Neural cell (in vitro differentiated cells): ENCODE results near the gene C22orf23. TPM values are rescaled to one million over a fixed set of nuclear protein-coding genes. Genes with fewer than 3 reads are reported as not detected.
"Not testable (repeated sequence)": the region's sequence is repeated elsewhere in the genome, so short reads cannot be mapped to it uniquely, and the experiment has no call there.

Source experiments
- H2AFZ ChIP-seq: fragments of 200-600, 300-800 bp; sonication (generic), shearing (Covaris generic); 2 replicates; pipeline ENCODE4 v1.6.0; 2014; ENCODE audit warnings: low read depth, mild to moderate bottlenecking, antibody characterized with exemption, low read length, moderate library complexity
- H3F3A ChIP-seq: fragments of 200-600 bp; shearing (Covaris generic); 2 replicates; pipeline ENCODE4 v1.6.1; 2016; ENCODE audit warnings: mild to moderate bottlenecking, moderate library complexity, mixed read lengths, antibody characterized with exemption, low read length; ENCODE audit not compliant: insufficient read depth, poor library complexity, severe bottlenecking
- H3K27ac ChIP-seq: fragments of 200-600, 300-800 bp; sonication (generic), shearing (Covaris generic); 2 replicates; pipeline ENCODE4 v1.5.1; 2014; ENCODE audit warnings: mild to moderate bottlenecking, low read length, moderate library complexity
- H3K27me3 ChIP-seq: fragments of 300-800, 200-600 bp; sonication (generic), shearing (Covaris generic); 2 replicates; pipeline ENCODE4 v1.6.0; 2014; ENCODE audit warnings: mild to moderate bottlenecking, low read depth, low read length, moderate library complexity; ENCODE audit not compliant: insufficient read depth
- H3K36me3 ChIP-seq: fragments of 300-800, 200-600 bp; sonication (generic), shearing (Covaris generic); 2 replicates; pipeline ENCODE4 v1.5.1; 2014; ENCODE audit warnings: mild to moderate bottlenecking, antibody characterized with exemption, low read length, moderate library complexity; ENCODE audit not compliant: insufficient read depth
- H3K4me2 ChIP-seq: fragments of 300-800, 200-600 bp; sonication (generic), shearing (Covaris generic); 2 replicates; pipeline ENCODE4 v1.6.0; 2014; ENCODE audit warnings: mild to moderate bottlenecking, low read length
- H3K4me3 ChIP-seq: fragments of 300-800, 200-600 bp; sonication (generic), shearing (Covaris generic); 2 replicates; pipeline ENCODE4 v1.5.1; 2014; ENCODE audit warnings: mild to moderate bottlenecking, low read length, moderate library complexity
- H3K79me2 ChIP-seq: fragments of 200-600 bp; shearing (Covaris generic); replicated peaks from 2 replicates; pipeline ENCODE4 v1.6.0; 2014; ENCODE audit warnings: mild to moderate bottlenecking, low read length, moderate library complexity; ENCODE audit not compliant: insufficient read depth
- H3K9ac ChIP-seq: fragments of 300-800, 200-600 bp; sonication (generic), shearing (Covaris generic); 2 replicates; pipeline ENCODE4 v1.6.1; 2016; ENCODE audit warnings: mild to moderate bottlenecking, low read length, mixed read lengths
- H3K9me2 ChIP-seq: fragments of 200-600 bp; shearing (Covaris generic); 2 replicates; pipeline ENCODE4 v1.6.1; 2016; ENCODE audit warnings: mild to moderate bottlenecking, low read length, mixed read lengths; ENCODE audit not compliant: insufficient read depth
- H3K9me3 ChIP-seq: fragments of 200-600, 300-800 bp; sonication (generic), shearing (Covaris generic); 2 replicates; pipeline ENCODE4 v1.6.1; 2016; ENCODE audit warnings: mild to moderate bottlenecking, mixed run types, low read length, moderate library complexity, mixed read lengths
- H4K20me1 ChIP-seq: fragments of 200-600 bp; shearing (Covaris generic); 2 replicates; pipeline ENCODE4 v1.6.1; 2016; ENCODE audit warnings: mild to moderate bottlenecking, mixed run types; ENCODE audit not compliant: insufficient read depth
- CTCF ChIP-seq: fragments of 450-650 bp; IDR thresholded peaks from 2 replicates; pipeline ENCODE4 v1.5.1; 2014; ENCODE audit warnings: antibody characterized with exemption, mild to moderate bottlenecking, moderate library complexity; ENCODE audit not compliant: poor library complexity, severe bottlenecking
- EP300 ChIP-seq: fragments of 450-650 bp; conservative IDR thresholded peaks from 2 replicates; pipeline ENCODE4 v1.6.1; 2014; ENCODE audit warnings: antibody characterized with exemption, mild to moderate bottlenecking, moderate library complexity; ENCODE audit not compliant: poor library complexity, severe bottlenecking
- EZH2 ChIP-seq: fragments of 200-600, 300-800 bp; shearing (Covaris generic), sonication (generic); IDR thresholded peaks from 2 replicates; pipeline ENCODE4 v1.6.1; 2014; ENCODE audit warnings: antibody characterized with exemption, low read length, borderline replicate concordance, mild to moderate bottlenecking; ENCODE audit not compliant: insufficient read depth, poor library complexity, severe bottlenecking
- MXI1 ChIP-seq: fragments of 450-650 bp; conservative IDR thresholded peaks from 2 replicates; pipeline ENCODE4 v1.6.1; 2014; ENCODE audit warnings: antibody characterized with exemption, mild to moderate bottlenecking; ENCODE audit not compliant: poor library complexity, severe bottlenecking
- POLR2AphosphoS5 ChIP-seq: IDR thresholded peaks from 2 replicates; pipeline ENCODE4 v1.6.1; 2012
- RAD21 ChIP-seq: fragments of 450-650 bp; conservative IDR thresholded peaks from 2 replicates; pipeline ENCODE4 v1.6.1; 2014; ENCODE audit warnings: antibody characterized with exemption, mild to moderate bottlenecking, moderate library complexity
- REST ChIP-seq: IDR thresholded peaks from 2 replicates; pipeline ENCODE4 v1.6.1; 2012; ENCODE audit warnings: borderline replicate concordance
- SMC3 ChIP-seq: fragments of 450-650 bp; conservative IDR thresholded peaks from 2 replicates; pipeline ENCODE4 v1.6.1; 2014; ENCODE audit warnings: antibody characterized with exemption, mild to moderate bottlenecking, moderate library complexity; ENCODE audit not compliant: poor library complexity
- TAF1 ChIP-seq: IDR thresholded peaks from 2 replicates; pipeline ENCODE4 v1.6.1; 2012; ENCODE audit warnings: low read depth
- polyA plus RNA-seq: library from polyadenylated mRNA; depleted of rRNA; stranded (reverse); fragments of >200 nt; gene quantifications from 2 replicates; pipeline ENCODE4 v1.2.3, GENCODE V29; 2014

The C22orf23 gene
- polyA plus RNA-seq, 1 donor from 2014 or later: 1.3 TPM

GRCh38 chr22:37959231-37959825 is 5.9 kb upstream of the C22orf23 start:
- H3K27me3 ChIP-seq: no peaks in the 10 kb centered on the region
- no peaks in the 10 kb centered on the region for H3F3A ChIP-seq
- H3K36me3 ChIP-seq: peaks cover 10% of the 10 kb centered on the region
- H4K20me1 ChIP-seq: no peaks in the 10 kb centered on the region
- no peaks in the 10 kb centered on the region for H3K9me2 ChIP-seq
- TF ChIP-seq CTCF (no peak), RAD21 (no peak), POLR2AphosphoS5 (no peak), SMC3 (no peak), TAF1 (no peak), EP300 (no peak), EZH2 (no peak), REST (no peak), MXI1 (no peak)
- H3K27ac ChIP-seq: no peak overlapping the region
- no peak overlapping the region for H3K4me3 ChIP-seq
- no peak overlapping the region for H3K4me2 ChIP-seq
- H3K9me3 ChIP-seq: no peaks in the 10 kb centered on the region
- H3K9ac ChIP-seq: no peak overlapping the region
- no peak overlapping the region for H2AFZ ChIP-seq
- H3K79me2 ChIP-seq: peaks cover 8% of the 10 kb centered on the region

- TF ChIP-seq MXI1 (no peak), EP300 (no peak), RAD21 (no peak)
- no peaks in the 10 kb centered on the region for H3K27me3 ChIP-seq
- no peak overlapping the region for H3K9ac ChIP-seq
- H3F3A ChIP-seq: no peaks in the 10 kb centered on the region
- H3K9me2 ChIP-seq: no peaks in the 10 kb centered on the region
- peaks cover 10% of the 10 kb centered on the region for H3K36me3 ChIP-seq
- H3K4me3 ChIP-seq: no peak overlapping the region
- no peaks in the 10 kb centered on the region for H4K20me1 ChIP-seq
- H3K27ac ChIP-seq: no peak overlapping the region
- no peaks in the 10 kb centered on the region for H3K9me3 ChIP-seq
- H3K79me2 ChIP-seq: peaks cover 16% of the 10 kb centered on the region
- no peak overlapping the region for H2AFZ ChIP-seq
- H3K4me2 ChIP-seq: no peak overlapping the region
These were observed 3.8 kb upstream of the C22orf23 start for GRCh38 chr22:37957232-37957631.

- not testable (repeated sequence) for H2AFZ ChIP-seq, H3K27ac ChIP-seq, H3K4me3 ChIP-seq, H3K27me3 ChIP-seq, H3K4me2 ChIP-seq, H3F3A ChIP-seq, H3K9me2 ChIP-seq, H3K36me3 ChIP-seq, H3K9ac ChIP-seq, H4K20me1 ChIP-seq, H3K9me3 ChIP-seq
- H3K79me2 ChIP-seq: peaks cover 16% of the 10 kb centered on the region
These were observed 2.5 kb upstream of the C22orf23 start for GRCh38 chr22:37955825-37956397.
